Measurements from ENCODE around the gene SRRD.
A peak's percentile ranks its signal among the peaks of the same experiment; 100 is the strongest.

SRRD gene

DNA sequence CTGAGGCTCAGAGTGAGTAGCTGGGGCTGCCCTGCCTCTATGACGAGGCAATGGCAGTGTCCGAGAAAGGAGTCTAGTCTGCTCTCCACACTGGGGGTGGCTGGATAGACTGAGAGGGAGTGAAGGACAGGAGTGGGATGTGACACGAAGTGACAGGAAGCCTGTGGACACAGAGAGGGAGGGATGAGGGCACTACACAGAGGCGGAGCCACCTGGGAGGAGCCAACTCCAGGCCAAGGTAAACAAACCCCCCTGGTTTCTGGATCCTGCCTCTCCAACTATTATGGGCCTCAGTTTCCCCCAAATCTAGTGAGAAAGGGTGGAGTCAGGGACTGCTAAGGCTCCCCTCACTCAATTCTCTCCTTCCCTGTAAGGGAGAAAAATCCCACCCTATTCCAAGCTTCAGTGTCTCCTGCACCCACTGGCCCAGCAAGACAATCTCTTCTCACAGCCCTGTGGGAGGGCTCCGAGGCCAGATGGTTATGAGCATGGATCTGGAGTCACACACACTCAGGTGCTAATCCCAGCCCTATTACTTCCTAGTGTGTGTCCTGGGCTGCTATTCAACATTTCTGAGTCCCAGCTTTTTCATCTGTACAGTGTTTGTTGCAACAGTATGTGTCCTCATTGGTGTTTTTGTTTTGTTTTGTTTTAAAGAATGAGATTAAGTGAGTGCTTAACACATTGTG, 29.7 kb upstream of the SRRD start:
- DNase-seq = no peak

DNA sequence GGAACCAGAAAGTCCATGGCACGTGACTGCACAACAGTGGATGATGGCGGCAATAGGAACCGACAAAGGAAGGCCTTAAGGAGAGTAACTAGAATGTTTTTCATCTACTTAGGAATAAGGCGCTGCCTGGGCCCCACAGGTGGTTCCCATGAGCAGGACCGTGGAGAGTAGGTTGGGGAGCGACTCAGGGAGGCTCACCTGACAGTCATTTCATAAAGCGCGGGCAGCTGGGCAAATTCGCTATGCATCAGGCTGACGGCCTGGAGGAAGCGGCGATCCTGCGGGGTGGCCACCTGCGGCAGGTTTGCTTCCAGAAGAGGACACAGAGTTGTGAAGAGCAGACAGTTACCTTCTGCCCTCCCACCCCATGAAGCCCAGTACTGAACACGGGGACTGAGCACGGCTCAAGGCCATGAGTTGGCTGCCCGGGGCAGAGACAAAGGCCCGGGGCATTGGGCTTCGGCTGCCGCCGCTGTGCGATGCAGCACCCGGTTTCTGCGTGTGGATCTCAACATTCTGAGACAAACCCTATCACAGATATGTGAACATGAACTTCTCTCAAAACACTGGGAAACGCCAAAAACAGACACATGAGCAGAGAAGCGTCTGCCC, 25.9 kb upstream of the SRRD start:
- DNase-seq = no peak

DNA sequence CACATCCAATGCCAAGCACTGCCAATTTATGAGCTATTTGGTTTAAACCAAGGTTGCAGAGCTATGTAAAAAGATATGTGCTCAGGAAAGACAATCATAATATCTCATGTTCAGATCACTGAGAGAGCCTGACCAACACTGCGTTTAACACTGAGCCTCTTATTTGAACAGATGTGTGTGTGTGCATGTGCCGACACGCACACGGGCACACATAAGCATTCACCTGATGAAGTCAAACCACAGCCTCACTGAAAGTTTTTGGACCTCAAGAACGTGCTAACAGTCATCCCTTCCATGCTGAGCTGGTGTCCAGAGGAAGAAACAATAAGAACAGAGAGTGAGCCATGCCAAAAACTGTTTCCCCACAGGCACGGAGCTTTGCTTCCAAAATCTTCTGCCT, 23.5 kb upstream of the SRRD start:
- DNase-seq = no peak

DNA sequence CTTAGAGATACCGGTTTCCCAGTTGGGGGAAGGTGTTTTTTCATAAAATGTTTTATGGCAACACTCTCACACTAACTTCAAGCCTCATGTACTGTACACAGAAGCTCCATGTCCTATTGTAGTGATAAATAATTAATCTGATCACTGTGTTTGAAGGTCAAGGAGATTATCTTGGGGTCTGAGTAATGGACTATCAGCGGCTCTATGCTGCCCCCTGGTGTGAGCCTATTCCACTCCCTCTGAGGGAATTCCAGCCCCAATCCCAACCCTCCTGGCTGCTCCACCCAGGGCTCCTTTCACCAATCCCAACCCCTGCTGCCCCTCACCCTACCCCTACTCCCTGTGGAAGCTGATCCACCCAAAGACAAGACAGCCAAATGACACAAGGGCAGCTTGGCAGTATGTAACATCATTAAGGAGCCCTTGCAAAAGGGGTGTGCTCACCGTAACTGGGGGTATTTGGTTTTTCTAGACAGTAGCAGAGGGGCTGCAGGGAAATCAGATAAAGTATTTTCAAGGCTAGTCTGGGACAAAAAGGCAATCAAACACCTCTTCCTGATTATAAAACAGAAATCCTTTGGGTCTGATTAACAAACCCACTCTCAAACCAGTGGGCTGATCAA, 22.4 kb upstream of the SRRD start:
- DNase-seq = peak in 1 of 2 donors; percentile 2

DNA sequence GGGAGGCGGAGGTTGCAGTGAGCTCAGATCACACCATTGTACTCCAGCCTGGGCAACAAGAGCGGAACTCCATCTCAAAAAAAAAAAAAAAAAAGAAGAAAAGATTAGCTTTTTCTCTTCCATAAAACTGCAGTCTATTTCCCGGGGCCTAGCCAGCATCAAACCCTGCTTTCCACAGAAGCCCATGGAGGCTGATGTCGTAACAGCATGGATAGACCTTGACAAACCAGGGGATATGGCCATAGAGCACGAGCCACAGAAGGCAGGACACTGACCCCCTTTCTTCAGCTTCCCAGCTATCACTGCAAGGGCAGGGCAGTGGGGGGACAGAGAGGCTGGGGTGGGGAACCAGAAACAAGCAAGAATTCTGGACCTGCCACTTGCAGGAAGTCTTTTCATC, 21.6 kb upstream of the SRRD start:
- no peak for DNase-seq

DNA sequence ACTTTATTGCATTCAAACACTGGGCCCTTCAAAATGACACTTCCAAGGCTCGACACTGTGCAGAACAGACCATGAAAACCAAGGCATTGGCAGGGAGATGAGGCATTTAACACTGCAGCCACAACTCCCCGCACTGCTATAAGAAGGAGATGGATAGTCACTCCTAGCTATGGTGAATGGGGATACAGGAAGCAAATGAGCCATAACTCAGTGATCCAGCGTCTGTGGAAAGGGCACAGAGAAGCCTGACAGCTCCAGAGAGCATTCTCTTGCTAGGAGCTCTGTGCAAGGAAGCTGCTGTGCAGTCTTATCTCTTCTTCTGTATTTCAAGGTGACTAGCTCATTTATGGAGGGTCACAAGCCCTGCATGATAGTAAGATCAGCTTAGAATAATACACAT, 21.0 kb upstream of the SRRD start:
- no peak for DNase-seq

DNA sequence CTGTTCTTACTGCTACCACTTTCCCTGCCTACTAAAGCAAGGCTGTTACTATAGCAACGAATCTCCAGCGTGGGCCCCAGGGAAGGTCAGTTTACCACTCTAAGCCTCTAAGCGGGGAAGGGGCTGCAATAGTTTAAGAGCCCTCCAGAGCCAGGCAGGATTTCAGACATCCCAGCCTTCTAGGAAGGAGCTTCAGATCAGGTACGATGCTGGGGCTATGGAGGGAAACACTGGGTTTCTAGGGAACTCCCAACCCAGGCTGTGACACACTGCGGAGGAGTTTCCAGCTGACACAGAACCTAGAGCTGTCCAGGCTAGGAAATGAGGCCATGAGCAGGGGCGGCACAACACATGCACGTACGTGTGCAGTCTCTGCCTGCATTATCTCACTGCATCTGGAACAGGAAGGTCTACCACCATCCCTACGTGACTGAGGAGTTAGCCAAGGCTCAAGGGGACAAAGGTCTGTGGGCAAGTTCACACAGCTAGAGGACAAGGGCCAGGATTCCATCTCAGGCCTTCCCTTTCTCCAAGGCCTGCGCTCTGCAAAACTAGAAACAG, 20.5 kb upstream of the SRRD start:
- DNase-seq = peak in 1 of 2 donors; percentile 27

DNA sequence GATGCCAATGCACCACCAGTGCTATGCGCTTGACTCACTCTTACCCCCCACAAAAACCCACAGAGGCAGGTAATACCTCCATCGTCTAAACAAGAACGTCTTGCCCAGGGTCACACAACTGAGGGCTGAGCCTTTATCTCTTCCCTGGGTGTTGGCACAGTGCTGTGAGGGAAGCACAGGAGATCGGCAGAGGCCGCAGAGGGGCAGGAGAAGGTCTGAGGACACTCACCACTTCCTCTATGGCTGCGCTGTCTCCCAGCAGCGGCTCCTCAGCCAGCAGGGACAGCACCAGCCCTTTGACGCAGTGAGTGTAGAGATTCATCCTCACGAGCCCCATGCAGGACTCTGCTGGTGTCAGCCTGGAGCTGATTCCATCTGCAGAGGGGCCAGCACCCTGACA, 20.0 kb upstream of the SRRD start:
- DNase-seq = no peak

DNA sequence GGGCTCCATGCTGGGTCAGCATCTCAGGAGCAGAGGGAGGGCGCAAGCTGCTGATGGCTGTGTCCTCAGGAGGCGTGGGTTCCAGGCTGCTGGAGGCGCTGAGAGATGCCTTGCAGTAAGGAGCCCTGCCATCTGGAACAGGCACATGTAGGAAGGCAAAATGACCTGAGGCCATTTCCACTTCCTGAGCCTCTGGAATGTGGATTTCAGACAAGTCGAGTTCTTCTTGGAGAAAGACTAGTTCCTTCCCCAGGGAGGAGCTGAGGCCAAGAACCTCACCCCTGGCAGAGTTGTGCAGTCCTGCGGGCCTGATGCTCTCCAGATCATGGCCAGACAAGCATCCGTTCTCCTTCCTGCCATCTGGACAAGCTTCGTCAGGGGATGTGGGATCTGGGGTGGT, 19.4 kb upstream of the SRRD start:
- no peak for DNase-seq

DNA sequence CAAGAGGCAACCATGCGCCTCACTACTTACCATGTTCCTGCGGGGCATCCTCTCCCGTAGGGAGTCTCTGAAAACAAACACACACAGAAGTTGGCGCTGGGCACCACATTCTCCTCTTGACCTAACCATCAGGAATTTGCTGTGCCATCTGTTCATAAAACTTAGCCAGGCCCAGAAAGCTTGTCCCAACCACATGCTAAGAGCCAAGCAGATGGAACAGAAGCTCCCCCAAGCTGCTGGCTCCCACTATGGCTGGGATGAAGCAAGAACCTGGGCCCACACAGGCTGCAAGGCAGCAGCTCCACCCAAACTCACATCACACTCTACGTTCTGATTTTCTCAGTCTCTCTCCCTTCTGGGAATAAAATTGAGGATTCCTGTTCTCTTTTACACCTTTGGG, 17.5 kb upstream of the SRRD start:
- peak in 1 of 2 donors; percentile 11 for DNase-seq

DNA sequence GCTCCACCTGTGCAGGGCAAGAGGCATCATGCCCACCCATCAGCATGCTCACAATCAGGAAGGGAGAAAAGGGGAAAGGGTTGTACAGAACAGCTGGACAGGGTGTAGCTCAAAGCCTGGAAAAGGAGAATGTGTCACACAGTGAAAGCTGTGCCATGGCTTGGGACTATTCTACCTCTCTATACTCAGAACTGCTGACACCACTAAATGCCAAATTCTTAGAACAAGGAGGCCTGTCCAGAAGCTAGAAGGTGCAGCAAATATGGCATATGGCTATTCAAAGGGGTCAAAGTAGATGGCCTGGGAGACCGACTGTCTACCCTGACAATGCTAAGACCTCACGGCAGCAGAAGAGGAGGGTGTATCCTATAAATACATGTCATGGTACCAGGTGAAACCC, 12.9 kb upstream of the SRRD start:
- DNase-seq = no peak

DNA sequence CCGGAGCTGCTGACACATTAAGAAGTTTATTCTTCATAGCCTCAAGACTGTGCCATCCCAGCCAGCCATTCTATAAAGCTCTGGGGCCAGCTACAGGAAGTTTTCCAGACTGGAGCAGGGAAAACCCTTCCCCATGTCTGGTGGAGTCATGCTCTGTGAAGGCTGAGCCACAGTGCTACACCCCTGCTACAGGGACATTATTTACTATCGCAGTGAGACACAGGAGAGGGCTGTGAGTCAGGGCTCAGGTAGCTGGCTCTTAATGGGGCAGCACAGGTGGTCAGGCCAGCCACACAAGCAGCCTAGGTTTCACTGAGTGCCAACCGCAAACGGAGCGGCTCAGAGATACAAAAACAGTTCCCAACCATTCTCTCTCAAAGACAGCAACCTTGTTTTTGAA, 12.2 kb upstream of the SRRD start:
- DNase-seq = no peak

DNA sequence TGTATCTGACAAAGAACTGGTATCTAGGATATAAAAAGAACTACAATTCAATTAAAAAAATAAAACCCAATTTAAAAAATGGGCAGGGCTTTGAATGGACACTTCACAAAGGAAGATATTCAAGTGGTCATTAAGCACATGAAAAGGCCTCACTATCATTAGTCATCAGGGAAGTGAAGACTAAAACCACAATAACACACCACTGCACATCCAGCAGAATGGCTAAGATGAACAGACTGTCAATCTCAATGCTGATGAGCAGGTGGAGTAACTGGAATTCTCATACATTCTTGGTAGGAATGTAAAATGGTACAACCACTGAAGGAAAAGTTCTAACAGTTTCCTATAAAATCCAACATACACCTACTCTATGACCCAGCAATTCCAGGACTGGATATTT, 9.0 kb upstream of the SRRD start:
- no peak for DNase-seq

DNA sequence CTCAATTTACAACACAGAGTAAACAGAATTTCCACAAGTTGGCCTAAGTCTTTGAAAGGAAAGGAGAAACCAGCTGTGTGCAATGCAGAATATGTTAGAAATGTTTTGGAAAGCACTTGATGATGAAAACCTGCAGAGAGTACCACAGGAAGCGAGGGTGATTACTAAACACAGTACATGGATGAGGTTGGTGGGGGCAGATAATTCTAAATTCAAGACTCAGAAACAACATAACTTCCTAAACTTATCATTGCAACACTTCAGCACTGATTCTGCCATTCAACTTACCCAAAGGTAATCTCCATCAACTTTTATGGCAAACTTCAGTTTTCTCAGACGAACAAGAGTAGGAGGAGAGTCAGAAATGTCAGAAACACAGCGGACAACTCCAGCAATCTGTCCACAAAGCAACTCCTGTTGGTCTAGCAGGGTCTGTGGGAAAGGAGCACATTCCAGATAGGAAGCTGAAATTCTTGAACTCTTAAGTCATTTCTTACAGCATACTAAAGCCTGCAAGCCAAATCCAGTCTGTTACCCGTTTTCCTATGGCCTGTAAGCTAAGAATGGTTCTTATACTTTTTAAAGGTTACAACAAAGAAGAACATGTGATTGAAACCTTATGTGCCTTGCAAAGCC, 6.9 kb upstream of the SRRD start:
- DNase-seq = no peak

DNA sequence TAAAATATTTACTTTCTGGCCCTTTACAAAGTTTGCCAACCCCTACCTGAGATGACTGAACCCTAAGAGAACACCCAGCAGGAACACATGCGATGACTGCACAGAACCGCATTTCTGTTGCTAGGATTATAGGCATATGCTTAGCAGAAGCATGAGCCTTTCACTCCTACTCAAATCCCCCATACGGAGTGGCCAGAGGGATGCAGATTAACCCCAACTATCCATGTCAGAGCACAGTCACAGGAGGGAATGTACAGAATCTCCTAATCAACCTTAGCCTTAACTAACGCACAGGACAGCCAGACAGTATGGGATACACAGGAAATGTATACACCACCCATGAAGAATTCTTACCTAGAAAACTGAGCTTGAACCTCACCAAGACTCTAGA, 6.3 kb upstream of the SRRD start:
- no peak for DNase-seq

DNA sequence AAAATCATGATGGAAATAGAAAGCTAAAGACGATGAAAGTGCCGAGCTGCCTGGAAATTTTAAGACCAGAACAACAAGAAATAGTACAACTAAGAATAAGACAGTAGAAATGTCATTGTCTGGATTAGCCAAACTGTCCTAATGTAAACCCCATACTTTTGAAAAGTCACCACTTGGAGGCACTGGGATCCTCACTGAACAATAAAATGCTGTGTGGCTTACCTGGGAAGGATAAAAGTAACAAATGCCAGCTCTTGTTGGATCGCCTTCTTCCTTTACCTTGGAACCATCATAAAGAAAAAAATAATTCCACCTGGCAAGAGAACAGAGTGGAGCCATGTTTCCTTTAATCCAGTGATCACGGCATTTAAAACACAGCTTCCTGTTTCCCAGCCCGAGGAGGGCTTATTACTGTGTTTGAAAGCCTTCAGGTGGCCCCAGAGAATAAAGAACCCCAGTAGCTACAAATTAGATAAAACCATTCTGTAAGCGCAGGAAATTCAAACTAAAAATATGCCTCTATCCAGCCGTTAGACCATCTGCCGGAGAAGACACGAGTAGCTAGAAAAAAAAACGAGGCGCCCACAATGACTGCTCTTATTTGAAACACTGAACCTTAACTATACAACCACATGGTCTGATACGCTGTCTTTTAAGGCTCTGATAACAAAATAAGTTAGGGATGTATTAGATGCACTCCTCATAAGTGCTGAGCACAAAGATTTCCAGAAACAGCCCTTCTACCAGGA, 4.5 kb upstream of the SRRD start:
- peak in 1 of 2 donors; percentile 24 for DNase-seq

DNA sequence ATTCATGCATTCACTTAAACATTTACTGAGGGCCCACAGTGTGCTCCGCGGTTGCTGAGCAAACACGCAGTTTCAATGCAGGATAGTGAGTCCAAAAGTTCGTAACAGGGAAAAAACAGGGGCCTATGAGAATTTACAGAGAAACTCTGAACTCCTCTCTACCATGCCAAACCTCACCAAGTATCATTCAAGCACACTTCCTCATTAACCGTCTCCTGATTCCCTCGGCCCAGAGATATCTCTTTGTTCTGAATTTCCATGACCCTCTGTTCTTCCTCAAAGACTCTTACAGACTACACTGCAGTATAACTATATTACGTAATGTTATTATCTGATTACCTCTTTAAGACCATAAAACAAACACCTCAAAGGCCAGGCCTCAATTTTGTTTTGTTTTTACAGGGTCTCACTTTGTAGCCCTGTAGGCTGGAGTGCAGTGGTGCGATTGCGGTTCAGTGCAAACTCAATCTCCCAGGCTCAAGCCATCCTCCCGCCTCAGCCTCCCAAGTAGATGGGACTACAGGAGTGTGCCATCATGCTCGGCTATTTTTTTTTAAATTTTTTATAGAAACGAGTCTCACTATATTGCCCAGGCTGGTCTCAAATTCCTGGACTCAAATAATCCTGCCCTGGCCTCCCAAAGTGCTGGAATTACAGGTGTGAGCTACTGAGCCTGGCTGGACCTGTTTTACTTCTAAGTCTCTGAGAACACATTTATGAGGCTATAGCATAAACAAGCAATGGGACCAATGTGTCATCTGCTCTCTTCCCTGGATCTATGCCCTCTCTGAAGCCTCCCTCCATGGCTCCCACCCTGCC, 3.7 kb upstream of the SRRD start:
- DNase-seq = no peak

DNA sequence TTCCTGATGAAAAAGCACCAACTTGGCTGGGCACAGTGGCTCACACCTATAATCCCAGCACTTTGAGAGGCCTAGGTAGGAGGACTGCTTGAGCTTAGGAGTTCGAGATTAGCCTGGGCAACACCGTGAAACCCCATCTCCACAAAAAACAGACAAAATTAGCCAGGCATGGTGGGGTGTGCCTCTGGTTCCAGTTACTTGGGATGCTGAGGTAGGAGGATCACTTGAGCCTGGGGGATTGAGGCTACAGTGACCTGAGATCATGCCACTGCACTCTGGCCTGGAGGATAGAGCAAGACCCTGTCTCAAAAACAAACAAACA, 3.1 kb upstream of the SRRD start:
- no peak for DNase-seq

DNA sequence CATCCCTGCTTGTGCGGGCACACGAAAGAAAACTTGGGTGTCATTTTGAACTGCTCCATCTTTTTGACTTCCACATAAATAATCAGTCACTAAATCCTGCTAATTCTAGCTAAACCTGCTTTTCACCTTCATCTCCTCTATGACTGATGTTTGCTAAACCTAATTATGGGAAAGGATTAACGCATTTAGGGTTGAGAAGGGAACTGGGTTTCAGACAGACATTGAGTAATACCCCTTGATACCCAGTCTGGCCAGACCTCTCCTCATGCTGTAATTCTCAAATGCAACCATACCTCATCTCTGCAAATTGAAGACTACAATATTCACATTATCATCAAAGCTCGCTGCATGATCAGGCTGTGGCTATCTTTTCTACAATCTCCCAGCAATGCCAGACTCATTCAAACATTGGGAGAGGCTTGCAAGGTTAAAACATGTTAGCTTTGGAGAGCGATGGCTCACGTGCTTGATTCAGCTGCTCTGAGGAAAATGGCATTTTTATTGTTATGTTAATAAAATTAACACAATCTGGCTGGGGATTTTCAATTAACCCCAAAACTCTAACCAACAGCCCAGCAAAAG, 2.5 kb upstream of the SRRD start:
- no peak for DNase-seq

DNA sequence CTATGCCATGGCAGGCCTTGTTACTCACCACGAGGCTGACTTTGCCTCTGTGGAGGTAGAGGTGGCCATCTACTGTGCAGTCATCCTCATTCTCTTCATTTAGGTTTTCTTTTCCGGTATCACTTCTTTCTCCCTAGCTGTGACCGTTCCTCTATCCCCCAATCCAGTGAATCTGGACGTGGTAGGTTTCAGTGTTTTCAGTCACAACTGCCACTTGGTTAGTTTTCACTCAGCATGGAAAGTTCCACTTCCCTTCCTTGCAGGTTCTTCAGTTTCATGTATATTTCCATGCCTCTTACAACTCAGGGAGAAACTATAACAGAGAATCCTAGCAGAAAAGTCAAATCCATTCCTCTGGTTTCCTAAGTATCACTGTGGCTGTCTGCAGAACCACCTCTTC, 2.0 kb upstream of the SRRD start:
- no peak for DNase-seq

DNA sequence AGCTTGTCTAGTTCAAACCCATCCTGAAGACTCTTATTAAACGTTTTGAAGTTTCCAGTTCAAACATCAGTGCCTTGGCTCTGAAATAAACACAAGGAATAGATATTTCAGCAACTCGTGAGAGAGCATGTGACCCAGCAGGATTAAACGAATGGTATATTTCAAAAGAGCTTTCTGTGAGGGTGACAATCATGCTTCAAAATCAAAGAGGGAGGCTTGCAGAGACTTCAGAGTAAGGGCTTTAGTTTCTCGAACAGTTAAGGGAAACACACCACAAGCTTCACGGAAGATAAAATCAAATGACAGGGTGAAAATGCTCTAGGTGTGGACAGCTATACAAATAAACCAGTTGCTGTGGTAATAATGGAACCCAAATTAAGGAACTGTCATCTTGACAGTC, 1.5 kb upstream of the SRRD start:
- no peak for DNase-seq

DNA sequence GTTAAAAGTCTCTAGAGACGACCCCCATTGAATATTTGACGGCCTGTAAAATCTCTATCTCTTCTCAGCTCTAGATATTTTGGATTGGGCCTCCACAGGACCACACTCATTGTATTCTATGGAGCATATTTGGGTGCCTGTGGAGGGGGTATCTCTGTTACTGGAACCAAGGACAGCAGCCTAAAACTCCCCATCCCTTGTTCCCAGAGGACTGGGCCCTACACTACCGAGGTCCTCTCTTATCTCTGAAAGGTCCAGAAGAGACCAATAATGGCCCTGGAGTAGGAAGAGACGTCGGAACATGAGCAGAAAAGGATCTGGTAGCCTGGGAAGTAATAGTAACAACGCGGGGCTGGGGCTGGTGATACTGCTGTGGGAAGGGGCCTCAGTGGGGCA, 636 bp upstream of the SRRD start:
- DNase-seq = no peak

Measured in hippocampal formation (tissue), 2 donors.